ENCODE measurements around the gene NETO2. TPM values are rescaled to one million over a fixed set of nuclear protein-coding genes. Genes with fewer than 3 reads are reported as not detected.

NETO2 gene
- total RNA-seq, 1 experiment from 2014 or later: 38.2 TPM

- CTCF ChIA-PET: no interaction called here
- POLR2A ChIA-PET: no interaction called here
These were observed 89.8 kb downstream of the NETO2 start for GRCh38 chr16:47053895-47054294.

DNA sequence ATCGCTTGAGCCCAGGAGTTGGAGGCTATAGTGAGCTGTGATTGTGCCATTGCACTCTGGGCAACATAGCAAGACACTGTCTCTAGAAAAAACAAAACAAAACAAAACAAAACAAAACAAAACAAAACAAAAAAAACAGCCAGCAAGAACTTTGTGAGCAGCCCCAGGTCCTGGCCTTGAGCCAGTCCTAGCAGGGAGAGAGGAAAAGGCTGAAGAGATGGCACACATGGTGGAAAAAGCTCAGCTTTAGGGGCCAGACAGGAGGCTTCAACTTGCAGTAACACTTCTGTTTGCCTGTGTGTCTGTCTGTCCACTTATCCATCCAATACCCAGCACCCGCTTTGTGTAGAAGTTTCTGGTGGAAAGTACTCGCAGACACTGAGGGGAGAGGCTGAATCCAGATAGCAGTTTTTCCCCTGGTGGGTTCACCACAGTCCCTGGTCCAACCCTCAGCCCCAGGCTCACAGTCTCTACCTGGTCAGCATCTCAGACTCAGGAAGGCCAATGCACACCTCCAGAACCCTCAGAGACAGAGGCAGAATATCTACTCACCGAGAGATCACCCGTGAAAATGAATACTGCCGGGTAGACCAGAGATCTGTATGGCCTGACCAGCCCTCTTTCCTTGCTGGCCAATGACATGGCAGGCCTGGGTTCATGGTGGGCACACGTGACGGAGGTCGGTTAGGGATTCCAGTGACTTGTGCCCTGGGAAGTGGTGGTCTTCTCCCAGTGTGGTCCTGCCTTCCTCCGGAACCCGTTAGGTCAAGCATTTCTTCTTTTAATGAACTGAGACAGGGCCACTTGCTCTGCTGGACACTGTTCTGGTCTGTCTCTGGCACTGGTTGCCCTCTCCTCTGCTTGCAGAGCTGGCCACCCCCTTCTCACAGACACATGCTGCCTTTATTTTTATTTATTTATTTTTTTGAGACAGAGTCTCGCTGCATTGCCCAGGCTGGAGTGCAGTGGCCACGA is 90.8 kb downstream of the NETO2 start:
- no peak for TF ChIP-seq POLR2AphosphoS5 (IDR thresholded peaks at IDR 0.05; ENCODE audit: low read depth, low read length)
- TF ChIP-seq, protein P1, sequence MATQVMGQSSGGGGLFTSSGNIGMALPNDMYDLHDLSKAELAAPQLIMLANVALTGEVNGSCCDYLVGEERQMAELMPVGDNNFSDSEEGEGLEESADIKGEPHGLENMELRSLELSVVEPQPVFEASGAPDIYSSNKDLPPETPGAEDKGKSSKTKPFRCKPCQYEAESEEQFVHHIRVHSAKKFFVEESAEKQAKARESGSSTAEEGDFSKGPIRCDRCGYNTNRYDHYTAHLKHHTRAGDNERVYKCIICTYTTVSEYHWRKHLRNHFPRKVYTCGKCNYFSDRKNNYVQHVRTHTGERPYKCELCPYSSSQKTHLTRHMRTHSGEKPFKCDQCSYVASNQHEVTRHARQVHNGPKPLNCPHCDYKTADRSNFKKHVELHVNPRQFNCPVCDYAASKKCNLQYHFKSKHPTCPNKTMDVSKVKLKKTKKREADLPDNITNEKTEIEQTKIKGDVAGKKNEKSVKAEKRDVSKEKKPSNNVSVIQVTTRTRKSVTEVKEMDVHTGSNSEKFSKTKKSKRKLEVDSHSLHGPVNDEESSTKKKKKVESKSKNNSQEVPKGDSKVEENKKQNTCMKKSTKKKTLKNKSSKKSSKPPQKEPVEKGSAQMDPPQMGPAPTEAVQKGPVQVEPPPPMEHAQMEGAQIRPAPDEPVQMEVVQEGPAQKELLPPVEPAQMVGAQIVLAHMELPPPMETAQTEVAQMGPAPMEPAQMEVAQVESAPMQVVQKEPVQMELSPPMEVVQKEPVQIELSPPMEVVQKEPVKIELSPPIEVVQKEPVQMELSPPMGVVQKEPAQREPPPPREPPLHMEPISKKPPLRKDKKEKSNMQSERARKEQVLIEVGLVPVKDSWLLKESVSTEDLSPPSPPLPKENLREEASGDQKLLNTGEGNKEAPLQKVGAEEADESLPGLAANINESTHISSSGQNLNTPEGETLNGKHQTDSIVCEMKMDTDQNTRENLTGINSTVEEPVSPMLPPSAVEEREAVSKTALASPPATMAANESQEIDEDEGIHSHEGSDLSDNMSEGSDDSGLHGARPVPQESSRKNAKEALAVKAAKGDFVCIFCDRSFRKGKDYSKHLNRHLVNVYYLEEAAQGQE (IDR thresholded peaks at IDR 0.05; ENCODE audit: insufficient read depth in 1 of 2, low read depth in 2 of 2, low read length in 1 of 2): no peak
- TF ChIP-seq TCF7L2 (IDR thresholded peaks at IDR 0.05; ENCODE audit: low read depth, low read length): no peak
- no peak for TF ChIP-seq CTCF (IDR thresholded peaks at IDR 0.05)
- no peak for TF ChIP-seq SIN3A (IDR thresholded peaks at IDR 0.05; ENCODE audit: borderline replicate concordance, insufficient read depth, low read depth, low read length)
- intact Hi-C loops (cut with micrococcal nuclease; ENCODE audit: unreplicated experiment) (no loop called here), in situ Hi-C loops (cut with HindIII; ENCODE audit: low pct_unique_long_range_greater_than_20kb, low sequenced_read_pairs) (no loop called here)
- Histone ChIP-seq H3K4me1 (ENCODE audit: control insufficient read depth, insufficient read depth, low read length) (no peaks in the 10 kb centered on the region), H3K27ac (ENCODE audit: low read length) (no peak overlapping the region), H3K36me3 (ENCODE audit: control insufficient read depth, insufficient read depth, low read length) (no peaks in the 10 kb centered on the region), H3K9me3 (ENCODE audit: control insufficient read depth, insufficient read depth, low read depth, low read length) (no peaks in the 10 kb centered on the region), H3K27me3 (ENCODE audit: control insufficient read depth, insufficient read depth, low read length) (no peaks in the 10 kb centered on the region), H3K4me3 (ENCODE audit: low read depth in 2 of 2, low read length in 2 of 2) (no peak overlapping the region)
- no peak for ATAC-seq
- POLR2A ChIA-PET: no interaction called here
- BruUV-seq (replicated peaks): no TSS peak
- CTCF ChIA-PET: no interaction called here
- no peak for DNase-seq (ENCODE audit: low read depth, low spot score)

More at GRCh38 chr16:47053895-47054294, 89.8 kb downstream of the NETO2 start:
- TF ChIP-seq CTCF (IDR thresholded peaks at IDR 0.05) (no peak), TCF7L2 (IDR thresholded peaks at IDR 0.05; ENCODE audit: low read depth, low read length) (no peak), SIN3A (IDR thresholded peaks at IDR 0.05; ENCODE audit: borderline replicate concordance, insufficient read depth, low read depth, low read length) (no peak), POLR2AphosphoS5 (IDR thresholded peaks at IDR 0.05; ENCODE audit: low read depth, low read length) (no peak)
- TF ChIP-seq, protein P1 (IDR thresholded peaks at IDR 0.05; ENCODE audit: insufficient read depth in 1 of 2, low read depth in 2 of 2, low read length in 1 of 2): no peak
- no TSS peak for BruUV-seq (replicated peaks)
- no peaks in the 10 kb centered on the region for H3K4me1 ChIP-seq (ENCODE audit: control insufficient read depth, insufficient read depth, low read length)
- no peak overlapping the region for H3K27ac ChIP-seq (ENCODE audit: low read length)
- no peak overlapping the region for H3K4me3 ChIP-seq (ENCODE audit: low read depth in 2 of 2, low read length in 2 of 2)
- in situ Hi-C loops (cut with HindIII; ENCODE audit: low pct_unique_long_range_greater_than_20kb, low sequenced_read_pairs) (no loop called here), intact Hi-C loops (cut with micrococcal nuclease; ENCODE audit: unreplicated experiment) (no loop called here)
- H3K27me3 ChIP-seq (ENCODE audit: control insufficient read depth, insufficient read depth, low read length): no peaks in the 10 kb centered on the region
- ATAC-seq (no peak), DNase-seq (ENCODE audit: low read depth, low spot score) (no peak)
- no peaks in the 10 kb centered on the region for H3K9me3 ChIP-seq (ENCODE audit: control insufficient read depth, insufficient read depth, low read depth, low read length)
- H3K36me3 ChIP-seq (ENCODE audit: control insufficient read depth, insufficient read depth, low read length): no peaks in the 10 kb centered on the region
